ENCODE measurements around the gene DOHH. TPM values are rescaled to one million over a fixed set of nuclear protein-coding genes. Genes with fewer than 3 reads are reported as not detected.
"Not testable (repeated sequence)": the region's sequence is repeated elsewhere in the genome, so short reads cannot be mapped to it uniquely, and the experiment has no call there.

DOHH gene
- total and polyA plus RNA-seq, 4 donors: 7.8 to 21.5 (median 19.3) TPM

- H3K9me3 ChIP-seq (ENCODE audit: control insufficient read depth in 4 of 4, insufficient read depth in 3 of 4, low read length in 3 of 4): no peaks in the 10 kb centered on the region
- WGBS, 2 donors: 96 to 97% methylated on average over 31 to 33 of the region's 33 CpGs
- no peak for ATAC-seq (ENCODE audit: insufficient read depth, low FRiP score)
- DNase-seq: no peak
- H3K27me3 ChIP-seq (ENCODE audit: control insufficient read depth in 3 of 3, insufficient read depth in 3 of 3, low read length in 2 of 3): no peaks in the 10 kb centered on the region
- no peaks in the 10 kb centered on the region for H3K4me1 ChIP-seq (ENCODE audit: control insufficient read depth in 5 of 5, insufficient read depth in 5 of 5, low read length in 5 of 5)
- H3K9ac ChIP-seq (ENCODE audit: insufficient read depth in 1 of 2, low read length in 2 of 2): no peak overlapping the region
- no peak overlapping the region for H3K4me3 ChIP-seq
- H3K27ac ChIP-seq (ENCODE audit: low read depth in 1 of 2, low read length in 1 of 2): no peak overlapping the region
- H3K36me3 ChIP-seq (ENCODE audit: control insufficient read depth in 4 of 4, insufficient read depth in 4 of 4, low read length in 4 of 4): peaks cover 7 to 75% (median 27%) of the 10 kb centered on the region in 4 donors
- TF ChIP-seq CTCF (IDR thresholded peaks at IDR 0.05; ENCODE audit: control extremely low read depth, extremely low read depth): no peak
Observed at GRCh38 chr19:3532154-3532786, 31.8 kb upstream of the DOHH start.

- Histone ChIP-seq H3K4me1 (ENCODE audit: control insufficient read depth in 5 of 5, insufficient read depth in 5 of 5, low read length in 5 of 5) (no peaks in the 10 kb centered on the region), H3K36me3 (ENCODE audit: control insufficient read depth in 4 of 4, insufficient read depth in 4 of 4, low read length in 4 of 4) (peaks cover 7 to 79% (median 32%) of the 10 kb centered on the region in 4 donors), H3K27ac (ENCODE audit: low read depth in 1 of 2, low read length in 1 of 2) (no peak overlapping the region), H3K9ac (ENCODE audit: insufficient read depth in 1 of 2, low read length in 2 of 2) (no peak overlapping the region), H3K4me3 (no peak overlapping the region), H3K9me3 (ENCODE audit: control insufficient read depth in 4 of 4, insufficient read depth in 3 of 4, low read length in 3 of 4) (no peaks in the 10 kb centered on the region), H3K27me3 (ENCODE audit: control insufficient read depth in 3 of 3, insufficient read depth in 3 of 3, low read length in 2 of 3) (no peaks in the 10 kb centered on the region)
- TF ChIP-seq CTCF (IDR thresholded peaks at IDR 0.05; ENCODE audit: control extremely low read depth, extremely low read depth): no peak
- DNase-seq (no peak), ATAC-seq (ENCODE audit: insufficient read depth, low FRiP score) (no peak)
- WGBS, 2 donors: 94 to 95% methylated on average over 27 to 29 of the region's 29 CpGs
Observed at GRCh38 chr19:3531716-3532115, 31.2 kb upstream of the DOHH start.

DNA sequence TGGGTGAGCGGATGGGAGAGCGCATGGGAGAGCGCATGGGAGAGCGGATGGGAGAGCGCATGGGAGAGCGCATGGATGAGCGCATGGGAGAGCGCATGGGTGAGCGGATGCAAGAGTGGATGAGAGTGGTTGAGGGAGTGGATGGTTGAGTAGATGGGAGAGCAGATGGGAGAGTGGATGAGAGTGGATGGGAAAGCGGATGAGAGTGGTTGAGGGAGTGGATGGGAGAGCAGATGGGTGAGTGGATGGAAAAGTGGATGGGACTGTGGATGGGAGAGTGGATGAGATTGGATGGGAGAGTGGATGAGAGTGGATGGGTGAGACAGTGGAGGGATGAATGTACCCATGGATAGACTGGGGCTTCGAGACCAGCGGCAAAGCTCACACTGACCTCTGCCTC lies 29.9 kb upstream of the DOHH start:
- Histone ChIP-seq H3K36me3 (ENCODE audit: control insufficient read depth in 4 of 4, insufficient read depth in 4 of 4, low read length in 4 of 4) (peaks cover 7 to 77% (median 33%) of the 10 kb centered on the region in 4 donors), H3K27ac (ENCODE audit: low read depth in 1 of 2, low read length in 1 of 2) (no peak overlapping the region), H3K4me3 (no peak overlapping the region), H3K9ac (ENCODE audit: insufficient read depth in 1 of 2, low read length in 2 of 2) (no peak overlapping the region), H3K27me3 (ENCODE audit: control insufficient read depth in 3 of 3, insufficient read depth in 3 of 3, low read length in 2 of 3) (no peaks in the 10 kb centered on the region), H3K9me3 (ENCODE audit: control insufficient read depth in 4 of 4, insufficient read depth in 3 of 4, low read length in 3 of 4) (no peaks in the 10 kb centered on the region), H3K4me1 (ENCODE audit: control insufficient read depth in 5 of 5, insufficient read depth in 5 of 5, low read length in 5 of 5) (no peaks in the 10 kb centered on the region)
- no peak for TF ChIP-seq CTCF (IDR thresholded peaks at IDR 0.05; ENCODE audit: control extremely low read depth, extremely low read depth)
- DNase-seq (no peak), ATAC-seq (ENCODE audit: insufficient read depth, low FRiP score) (no peak)
- 97 to 99% methylated on average over 12 of the region's 12 CpGs for WGBS, 2 donors

DNA sequence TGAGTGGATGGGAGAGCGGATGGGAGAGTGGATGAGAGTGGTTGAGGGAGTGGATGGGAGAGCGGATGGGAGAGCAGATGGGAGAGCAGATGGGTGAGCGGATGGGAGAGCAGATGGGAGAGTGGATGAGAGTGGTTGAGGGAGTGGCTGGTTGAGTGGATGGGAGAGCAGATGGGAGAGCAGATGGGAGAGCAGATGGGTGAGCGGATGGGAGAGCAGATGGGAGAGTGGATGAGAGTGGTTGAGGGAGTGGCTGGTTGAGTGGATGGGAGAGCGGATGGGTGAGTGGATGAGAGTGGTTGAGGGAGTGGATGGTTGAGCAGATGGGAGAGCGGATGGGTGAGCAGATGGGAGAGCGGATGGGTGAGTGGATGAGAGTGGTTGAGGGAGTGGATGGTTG lies 28.8 kb upstream of the DOHH start:
- H3K36me3 ChIP-seq (ENCODE audit: control insufficient read depth in 4 of 4, insufficient read depth in 4 of 4, low read length in 4 of 4): peaks cover 7 to 73% (median 35%) of the 10 kb centered on the region in 4 donors
- not testable (repeated sequence) for H3K4me1 ChIP-seq (ENCODE audit: control insufficient read depth in 5 of 5, insufficient read depth in 5 of 5, low read length in 5 of 5); H3K27ac ChIP-seq (ENCODE audit: low read depth in 1 of 2, low read length in 1 of 2); H3K9me3 ChIP-seq (ENCODE audit: control insufficient read depth in 4 of 4, insufficient read depth in 3 of 4, low read length in 3 of 4); H3K27me3 ChIP-seq (ENCODE audit: control insufficient read depth in 3 of 3, insufficient read depth in 3 of 3, low read length in 2 of 3); H3K4me3 ChIP-seq; H3K9ac ChIP-seq (ENCODE audit: insufficient read depth in 1 of 2, low read length in 2 of 2); ATAC-seq (ENCODE audit: insufficient read depth, low FRiP score); DNase-seq
- WGBS, 2 donors: 98 to 99% methylated on average over 7 of the region's 7 CpGs
